H1 (cell line): ENCODE results near the gene PRR36. TPM values are rescaled to one million over a fixed set of nuclear protein-coding genes. Genes with fewer than 3 reads are reported as not detected.
A peak's percentile ranks its signal among the peaks of the same experiment; 100 is the strongest.

Experiments used
- BACH1 ChIP-seq: IDR thresholded peaks from 2 replicates; pipeline ENCODE4 v1.6.1; 2012; ENCODE audit warnings: low read length, improper control_type of control experiment
- CREB1 ChIP-seq: IDR thresholded peaks from 2 replicates; pipeline ENCODE4 v1.6.1; 2012; ENCODE audit warnings: inconsistent platforms
- RNF2 ChIP-seq: fragments of 200-900, 300-1000 bp; sonication (generic); IDR thresholded peaks from 2 replicates; pipeline ENCODE4 v1.7.1; 2016; ENCODE audit warnings: borderline replicate concordance, low read depth, mild to moderate bottlenecking, antibody characterized with exemption, low read length; ENCODE audit not compliant: poor library complexity, severe bottlenecking; ENCODE audit errors: missing control alignments
- SIN3A ChIP-seq, 2 experiments: IDR thresholded peaks in 1 of 2; conservative IDR thresholded peaks in 1 of 2; 2 replicates each; pipeline ENCODE4 v1.6.1; 2011 to 2012; ENCODE audit warnings: low read length in 2 of 2, improper control_type of control experiment in 1 of 2, low read depth in 1 of 2, mild to moderate bottlenecking in 1 of 2
- SP2 ChIP-seq: IDR thresholded peaks from 2 replicates; pipeline ENCODE4 v1.6.1; 2012; ENCODE audit warnings: mild to moderate bottlenecking, low read length, inconsistent platforms
- TAF1 ChIP-seq: IDR thresholded peaks from 2 replicates; pipeline ENCODE4 v1.6.1; 2011; ENCODE audit warnings: mild to moderate bottlenecking, low read depth, low read length
- TAF7 ChIP-seq: optimal IDR thresholded peaks from 2 replicates; pipeline ENCODE3; 2011; ENCODE audit warnings: low read depth, mild to moderate bottlenecking, inconsistent platforms, low read length, moderate library complexity, borderline replicate concordance
- polyA plus RNA-seq, 7 experiments: library from polyadenylated mRNA; depleted of rRNA in 3 of 7; stranded (reverse) in 5 of 7; unstranded in 2 of 7; fragments of >200 nt in 5 of 7; fragments of 200-250 nt in 2 of 7; gene quantifications; 1 replicate in 5 of 7; 2 replicates in 1 of 7; 4 replicates in 1 of 7; pipeline versions ENCODE4 v1.2.1 to v1.2.3, GENCODE V29; 2011 to 2013; ENCODE audit warnings: missing spikeins in 2 of 7, mixed read lengths in 2 of 7
- total RNA-seq: library from RNA; stranded (reverse); fragmentation: NEBNext Ultra II Directional; extraction: Animal tissue kit (Norgen Biotek cat#: 25700); gene quantifications from 2 replicates; pipeline ENCODE4 v1.2.1, GENCODE V29; 2021

Gene PRR36
- total and polyA plus RNA-seq, 2 of the 8 experiments (the other 6 are each of a cell fraction or from before 2014, with no cell fraction given): 1.6 to 23.9 TPM

GRCh38 chr19:7858109-7858770 lies 15.9 kb downstream of the PRR36 start (continued):
- TF ChIP-seq SIN3A (conservative IDR thresholded peaks at IDR 0.05 in 1 of 2, IDR thresholded peaks at IDR 0.05 in 1 of 2; ENCODE audit: low read depth in 1 of 2, low read length in 2 of 2) (no peak), TAF7 (no peak), TAF1 (peak; percentile 22; the same call in 1 of the 2 replicates), RNF2 (no peak), BACH1 (no peak), SP2 (no peak), CREB1 (peak; percentile 91)
